Caco-2 (cell line): ENCODE measurements around the gene DNAH8. TPM values are rescaled to one million over a fixed set of nuclear protein-coding genes. Genes with fewer than 3 reads are reported as not detected.

ENCODE experiments used
- BruUV-seq: library from RNA; stranded (reverse); fragments of 400-500 nt; replicated peaks from 2 replicates; lab custom pipeline; 2021; lab: Mats Ljungman, UMichigan
- CTCF ChIA-PET: fragments of 300-600 bp; sonication (Branson Sonifier 250); formaldehyde crosslinking; loops from one replicate; lab custom pipeline; 2022; ENCODE audit warnings: antibody characterized with exemption; lab: Charles Lee
- POLR2A ChIA-PET: fragments of 300-600 bp; sonication (Branson Sonifier 250); formaldehyde crosslinking; loops from one replicate; lab custom pipeline; 2022; ENCODE audit warnings: antibody characterized with exemption; lab: Charles Lee
- DNase-seq, 2 experiments: peaks; one replicate each; pipeline versions ENCODE4 v3.0.0 to v3.0.0-alpha.2; 2020 to 2022
- H3K27me3 ChIP-seq: replicated peaks from 2 replicates; pipeline ENCODE4 v1.6.0; 2011; ENCODE audit warnings: low read length; ENCODE audit not compliant: control insufficient read depth, insufficient read depth
- H3K36me3 ChIP-seq: 2 replicates; pipeline ENCODE4 v1.5.1; 2011; ENCODE audit warnings: low read length; ENCODE audit not compliant: control insufficient read depth, insufficient read depth
- H3K4me1 ChIP-seq: fragments of 250-450 bp; sonication (Bioruptor Pico); 2 replicates; pipeline ENCODE4 v1.5.1; 2020; ENCODE audit warnings: mild to moderate bottlenecking
- H3K4me3 ChIP-seq: 2 replicates; pipeline ENCODE4 v1.5.1; 2011; ENCODE audit warnings: low read depth, mild to moderate bottlenecking, control low read depth, low read length
- H3K9me3 ChIP-seq: fragments of 250-450 bp; sonication (Bioruptor Pico); 2 replicates; pipeline ENCODE4 v1.5.1; 2020; ENCODE audit warnings: mild to moderate bottlenecking, moderate library complexity
- H3K27ac Mint-ChIP-seq: one replicate; pipeline ENCODE4 v1.8.0; 2022; ENCODE audit warnings: mixed read lengths; ENCODE audit not compliant: unreplicated experiment
- H3K27me3 Mint-ChIP-seq: one replicate; pipeline ENCODE4 v1.8.0; 2022; ENCODE audit warnings: mixed read lengths; ENCODE audit not compliant: insufficient read depth, unreplicated experiment
- H3K36me3 Mint-ChIP-seq: one replicate; pipeline ENCODE4 v1.8.0; 2022; ENCODE audit warnings: mild to moderate bottlenecking, mixed read lengths; ENCODE audit not compliant: insufficient read depth, unreplicated experiment
- H3K4me1 Mint-ChIP-seq: one replicate; pipeline ENCODE4 v1.8.0; 2022; ENCODE audit warnings: low read depth, mixed read lengths; ENCODE audit not compliant: unreplicated experiment
- H3K4me3 Mint-ChIP-seq: one replicate; pipeline ENCODE4 v1.8.0; 2022; ENCODE audit warnings: mild to moderate bottlenecking, moderate library complexity, mixed read lengths; ENCODE audit not compliant: unreplicated experiment
- H3K9me3 Mint-ChIP-seq: one replicate; pipeline ENCODE4 v1.8.0; 2022; ENCODE audit warnings: mixed read lengths; ENCODE audit not compliant: unreplicated experiment
- CTCF ChIP-seq, 2 experiments: fragments of 200-600 bp in 1 of 2; IDR thresholded peaks; 1 replicate in 1 of 2; 2 replicates in 1 of 2; pipeline versions ENCODE4 v1.5.1 to v1.8.0; 2011 to 2022; ENCODE audit warnings: antibody characterized with exemption in 1 of 2, control low read depth in 1 of 2, inconsistent platforms in 1 of 2, low read depth in 1 of 2, low read length in 1 of 2, mild to moderate bottlenecking in 1 of 2, moderate library complexity in 1 of 2; ENCODE audit not compliant: insufficient read depth in 1 of 2, severe bottlenecking in 1 of 2, unreplicated experiment in 1 of 2
- intact Hi-C: fragments of 100-400 bp; cut with micrococcal nuclease; formaldehyde crosslinking; loops from one replicate; pipeline ENCODE4 v1.10.0; 2022; ENCODE audit not compliant: unreplicated experiment
- total RNA-seq: library from RNA; stranded (reverse); gene quantifications from 2 replicates; pipeline ENCODE4 v1.2.3, GENCODE V29; 2022

The DNAH8 gene
- total RNA-seq, 1 experiment from 2014 or later, result not detected

DNA sequence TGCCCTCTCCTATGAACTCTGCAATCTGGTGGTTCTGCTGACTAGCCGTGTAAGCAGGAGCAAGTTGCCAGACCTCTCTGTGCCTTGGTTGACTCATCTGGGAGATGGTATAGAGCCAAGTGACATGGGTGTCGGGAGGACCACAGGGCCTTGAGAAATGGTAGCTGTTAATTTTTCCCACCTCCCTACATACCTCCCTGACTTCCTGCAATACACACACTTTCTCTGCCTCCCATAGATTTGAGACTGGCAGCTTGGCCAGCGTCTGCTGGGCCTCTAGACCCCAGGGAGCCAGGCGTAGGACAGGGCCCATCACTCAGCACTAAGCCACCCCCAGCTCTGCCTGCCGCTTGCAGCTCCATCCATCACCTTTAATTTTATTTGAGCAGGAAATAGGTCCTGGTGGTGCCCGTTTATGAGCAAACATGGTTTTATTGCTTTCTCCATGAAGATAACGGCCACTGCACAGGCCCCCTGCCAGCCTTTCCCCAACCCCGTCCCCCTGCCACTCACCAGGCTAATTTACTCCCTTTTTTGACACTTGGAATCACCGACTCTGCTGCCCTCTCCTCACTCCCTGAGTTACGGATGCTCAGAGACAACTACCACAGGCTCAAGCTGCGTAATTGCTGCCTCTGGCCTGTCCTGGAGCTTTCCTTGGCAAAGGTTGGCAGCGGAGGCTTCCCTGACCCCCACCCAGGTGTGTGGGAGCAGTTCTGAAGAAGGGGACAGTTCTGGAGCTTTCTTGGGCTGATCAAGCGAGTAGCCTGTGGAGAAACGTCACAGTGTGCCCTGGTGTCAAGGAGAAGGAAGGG is 344.6 kb downstream of the DNAH8 start:
- H3K4me3 ChIP-seq, result no peak overlapping the region
- peaks cover 35% of the 10 kb centered on the region for H3K4me1 Mint-ChIP-seq
- ChIA-PET CTCF (no interaction called here), POLR2A (no interaction called here)
- no peaks in the 10 kb centered on the region for H3K36me3 ChIP-seq
- no peak overlapping the region for H3K27ac Mint-ChIP-seq
- peaks cover 43% of the 10 kb centered on the region for H3K4me1 ChIP-seq
- intact Hi-C loops, result loop anchor here (5.0 kb wide), 1 partner anchor 87 kb away; no protein-coding TSS in a partner anchor
- TF ChIP-seq CTCF (IDR thresholded peaks at IDR 0.05; ENCODE audit: insufficient read depth in 1 of 2, low read depth in 1 of 2, low read length in 1 of 2, severe bottlenecking in 1 of 2, unreplicated experiment in 1 of 2), result no peak
- H3K4me3 Mint-ChIP-seq, result no peak overlapping the region
- H3K36me3 Mint-ChIP-seq, result no peaks in the 10 kb centered on the region
- H3K9me3 Mint-ChIP-seq, result no peaks in the 10 kb centered on the region
- no peaks in the 10 kb centered on the region for H3K27me3 Mint-ChIP-seq
- H3K27me3 ChIP-seq, result no peaks in the 10 kb centered on the region
- H3K9me3 ChIP-seq, result no peaks in the 10 kb centered on the region
- no TSS peak for BruUV-seq
- DNase-seq, result no peak

GRCh38 chr6:39060467-39061160 is 345.5 kb downstream of the DNAH8 start:
- Histone ChIP-seq H3K4me1 (peaks cover 43% of the 10 kb centered on the region), H3K36me3 (no peaks in the 10 kb centered on the region), H3K4me3 (no peak overlapping the region), H3K27me3 (no peaks in the 10 kb centered on the region), H3K9me3 (no peaks in the 10 kb centered on the region)
- no peak for TF ChIP-seq CTCF (IDR thresholded peaks at IDR 0.05; ENCODE audit: insufficient read depth in 1 of 2, low read depth in 1 of 2, low read length in 1 of 2, severe bottlenecking in 1 of 2, unreplicated experiment in 1 of 2)
- Mint-ChIP-seq H3K4me3 (no peak overlapping the region), H3K9me3 (no peaks in the 10 kb centered on the region), H3K36me3 (no peaks in the 10 kb centered on the region), H3K27me3 (no peaks in the 10 kb centered on the region), H3K27ac (no peak overlapping the region), H3K4me1 (peaks cover 41% of the 10 kb centered on the region)
- no peak for DNase-seq
- BruUV-seq, result no TSS peak
- intact Hi-C loops, result loop anchor here (5.0 kb wide), 1 partner anchor 88 kb away; no protein-coding TSS in a partner anchor
- CTCF ChIA-PET, result interaction anchor here (1.1 kb wide), 1 partner anchor 31 kb away, joined by 3 read pairs; no protein-coding TSS in a partner anchor
- POLR2A ChIA-PET, result no interaction called here

GRCh38 chr6:39061182-39061581 is 346.1 kb downstream of the DNAH8 start:
- no peaks in the 10 kb centered on the region for H3K27me3 Mint-ChIP-seq
- TF ChIP-seq CTCF (IDR thresholded peaks at IDR 0.05; ENCODE audit: insufficient read depth in 1 of 2, low read depth in 1 of 2, low read length in 1 of 2, severe bottlenecking in 1 of 2, unreplicated experiment in 1 of 2), result no peak
- H3K36me3 ChIP-seq, result no peaks in the 10 kb centered on the region
- no TSS peak for BruUV-seq
- H3K27ac Mint-ChIP-seq, result no peak overlapping the region
- H3K9me3 ChIP-seq, result no peaks in the 10 kb centered on the region
- POLR2A ChIA-PET, result interaction anchor here (0.6 kb wide), 1 partner anchor 358 kb away, joined by 6 read pairs; no protein-coding TSS in a partner anchor
- peaks cover 41% of the 10 kb centered on the region for H3K4me1 Mint-ChIP-seq
- H3K4me3 ChIP-seq, result no peak overlapping the region
- H3K4me3 Mint-ChIP-seq, result no peak overlapping the region
- intact Hi-C loops, result loop anchor here (5.0 kb wide), 1 partner anchor 89 kb away; no protein-coding TSS in a partner anchor
- no peak for DNase-seq
- no peaks in the 10 kb centered on the region for H3K27me3 ChIP-seq
- CTCF ChIA-PET, result interaction anchor here (1.1 kb wide), 1 partner anchor 31 kb away, joined by 3 read pairs; no protein-coding TSS in a partner anchor
- peaks cover 43% of the 10 kb centered on the region for H3K4me1 ChIP-seq
- H3K36me3 Mint-ChIP-seq, result no peaks in the 10 kb centered on the region
- H3K9me3 Mint-ChIP-seq, result no peaks in the 10 kb centered on the region
